Measurements from ENCODE around the gene RNF13.

DNA sequence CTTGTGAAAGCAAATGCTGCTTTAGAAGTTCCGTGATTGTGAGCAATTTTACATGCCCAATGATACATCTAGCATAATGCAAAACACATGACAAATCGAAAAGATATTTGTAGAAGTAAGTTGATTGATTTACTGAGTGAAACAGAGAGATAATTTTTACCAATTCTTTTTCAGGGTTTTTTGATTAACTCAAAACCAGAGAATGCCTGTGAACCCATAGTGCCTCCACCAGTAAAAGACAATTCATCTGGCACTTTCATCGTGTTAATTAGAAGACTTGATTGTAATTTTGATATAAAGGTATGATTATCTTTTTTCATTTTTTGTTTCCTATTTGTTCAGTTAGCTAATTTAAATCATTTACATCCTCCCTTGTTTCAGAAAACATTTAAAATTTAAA lies 58.8 kb downstream of the RNF13 start:
- TF ChIP-seq EZH2phosphoT487 (IDR thresholded peaks at IDR 0.05; ENCODE audit: low read length) = no peak
- TF ChIP-seq, protein P1, sequence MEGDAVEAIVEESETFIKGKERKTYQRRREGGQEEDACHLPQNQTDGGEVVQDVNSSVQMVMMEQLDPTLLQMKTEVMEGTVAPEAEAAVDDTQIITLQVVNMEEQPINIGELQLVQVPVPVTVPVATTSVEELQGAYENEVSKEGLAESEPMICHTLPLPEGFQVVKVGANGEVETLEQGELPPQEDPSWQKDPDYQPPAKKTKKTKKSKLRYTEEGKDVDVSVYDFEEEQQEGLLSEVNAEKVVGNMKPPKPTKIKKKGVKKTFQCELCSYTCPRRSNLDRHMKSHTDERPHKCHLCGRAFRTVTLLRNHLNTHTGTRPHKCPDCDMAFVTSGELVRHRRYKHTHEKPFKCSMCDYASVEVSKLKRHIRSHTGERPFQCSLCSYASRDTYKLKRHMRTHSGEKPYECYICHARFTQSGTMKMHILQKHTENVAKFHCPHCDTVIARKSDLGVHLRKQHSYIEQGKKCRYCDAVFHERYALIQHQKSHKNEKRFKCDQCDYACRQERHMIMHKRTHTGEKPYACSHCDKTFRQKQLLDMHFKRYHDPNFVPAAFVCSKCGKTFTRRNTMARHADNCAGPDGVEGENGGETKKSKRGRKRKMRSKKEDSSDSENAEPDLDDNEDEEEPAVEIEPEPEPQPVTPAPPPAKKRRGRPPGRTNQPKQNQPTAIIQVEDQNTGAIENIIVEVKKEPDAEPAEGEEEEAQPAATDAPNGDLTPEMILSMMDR (IDR thresholded peaks at IDR 0.05; ENCODE audit: low read length) = no peak

Measured in MM.1S (cell line).